GM11168 (cell line): ENCODE results near the gene BTBD8.

Experiments
- in situ Hi-C: fragments of 300-500 bp; cut with MboI; formaldehyde crosslinking; loops from one replicate; pipeline ENCODE4 v1.12.0; 2022; ENCODE audit warnings: low sequenced_read_pairs; ENCODE audit not compliant: unreplicated experiment

The BTBD8 gene

DNA sequence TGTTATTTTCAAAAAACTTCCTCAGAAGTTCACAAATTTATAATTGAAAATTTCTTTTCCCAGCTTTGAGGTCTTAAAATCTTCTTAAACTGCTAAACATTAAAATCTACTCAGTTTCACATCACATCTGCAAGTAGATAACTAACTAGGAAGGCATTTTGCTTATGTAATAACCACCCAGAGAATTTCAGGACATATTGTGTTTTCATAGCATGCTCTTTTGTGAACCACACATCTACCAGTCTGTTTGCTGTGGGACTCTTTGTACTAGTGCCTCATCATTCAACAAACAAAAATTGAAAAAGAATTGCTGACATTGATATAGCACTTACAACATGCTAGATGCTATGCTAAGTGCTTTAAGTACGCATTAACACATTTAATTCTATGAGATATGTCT lies 105.9 kb downstream of the BTBD8 start:
- in situ Hi-C loops, result no loop called here

DNA sequence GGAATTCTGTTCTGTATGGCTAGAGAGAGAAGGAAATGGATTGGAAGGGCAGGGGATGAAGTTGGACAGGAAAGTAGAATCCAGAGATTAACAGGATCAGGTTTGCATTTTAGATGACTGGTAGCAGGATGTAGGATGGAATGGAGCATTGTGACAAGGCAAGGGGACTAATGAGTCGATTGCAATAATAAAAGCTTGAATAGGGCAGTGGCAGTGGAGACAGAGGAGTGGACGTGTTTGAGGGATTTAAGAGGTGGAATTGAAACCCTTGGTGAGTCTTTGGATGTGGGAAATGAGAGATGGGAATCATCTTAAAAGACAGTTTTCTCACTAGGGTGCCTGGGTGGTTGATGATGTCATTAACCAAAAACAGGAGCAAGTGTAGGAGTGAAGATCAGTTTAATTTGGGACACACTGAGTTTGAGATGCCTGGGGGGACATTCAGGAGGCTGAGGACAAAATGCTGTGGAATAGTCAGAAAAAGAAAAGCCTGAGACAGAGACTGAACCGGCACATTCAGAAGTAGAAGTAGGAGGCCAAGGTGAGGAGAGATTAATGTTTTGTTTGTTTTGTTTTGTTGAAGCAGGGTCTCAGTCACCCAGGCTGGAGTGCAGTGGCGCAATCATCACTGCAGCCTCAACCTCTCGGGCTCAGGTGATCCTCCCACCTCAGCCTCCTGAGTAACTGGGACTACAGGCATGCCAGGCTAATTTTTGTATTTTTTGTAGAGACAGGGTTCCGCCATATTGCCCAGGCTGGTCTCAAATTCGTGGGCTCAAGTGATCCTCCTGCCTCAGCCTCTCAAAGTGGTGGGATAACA lies 108.5 kb downstream of the BTBD8 start:
- in situ Hi-C loops, result no loop called here

DNA sequence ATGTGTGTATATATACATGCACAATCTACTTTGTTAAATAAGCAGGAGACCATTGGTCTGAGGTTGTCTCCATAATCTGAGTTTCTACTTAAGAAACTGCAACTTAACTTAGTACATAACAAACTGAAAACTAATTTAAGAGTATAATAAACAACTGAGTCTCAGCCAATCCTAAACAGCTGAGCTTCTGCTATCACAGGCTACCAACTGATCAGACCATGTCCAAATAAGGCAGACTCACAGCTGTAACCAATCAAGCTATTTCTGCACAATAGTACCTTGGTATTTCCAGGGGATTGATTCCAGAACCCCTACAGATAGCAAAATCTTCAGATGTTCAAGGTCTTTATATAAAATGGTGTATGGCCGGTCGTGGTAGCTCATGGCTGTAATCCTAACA lies 111.6 kb downstream of the BTBD8 start:
- in situ Hi-C loops, result no loop called here

DNA sequence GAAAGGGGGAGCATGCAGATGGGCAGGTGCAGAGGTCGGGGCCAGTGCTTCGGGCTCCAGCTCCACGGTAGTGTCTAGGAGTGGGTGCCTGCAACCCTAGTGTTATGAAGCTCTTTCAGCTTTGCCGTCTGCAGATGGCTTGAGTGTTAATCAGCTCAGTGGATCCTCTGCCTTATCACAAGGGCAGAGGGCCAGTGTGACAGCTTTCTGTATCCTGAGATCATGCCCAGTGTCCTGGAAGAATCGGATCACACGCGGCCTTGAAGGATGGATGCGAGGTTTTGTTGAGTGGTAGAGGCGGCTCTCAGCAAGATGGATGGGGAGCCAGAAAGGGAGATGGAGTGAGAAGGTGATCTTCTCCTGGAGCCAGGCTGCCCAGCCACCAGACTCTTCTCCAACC lies 112.1 kb downstream of the BTBD8 start:
- in situ Hi-C loops, result no loop called here

DNA sequence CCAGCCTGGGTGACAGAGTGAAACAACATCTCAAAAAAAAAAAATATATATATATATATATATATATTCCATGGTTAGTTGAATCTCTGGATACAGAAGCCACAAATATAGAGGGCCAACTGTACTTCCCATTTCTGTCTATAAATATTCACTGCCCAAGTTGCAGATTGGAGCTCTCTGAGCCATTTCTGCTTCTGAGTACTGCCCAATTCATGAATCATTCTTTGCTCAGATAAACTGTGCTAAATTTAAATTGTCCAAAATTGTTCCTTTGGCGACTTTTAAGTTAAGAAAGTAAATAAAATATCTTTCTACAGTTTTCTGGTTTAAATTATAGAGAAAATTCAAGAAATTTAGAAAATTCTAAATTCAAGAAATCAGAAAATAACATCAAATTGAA lies 114.4 kb downstream of the BTBD8 start:
- in situ Hi-C loops, result no loop called here

DNA sequence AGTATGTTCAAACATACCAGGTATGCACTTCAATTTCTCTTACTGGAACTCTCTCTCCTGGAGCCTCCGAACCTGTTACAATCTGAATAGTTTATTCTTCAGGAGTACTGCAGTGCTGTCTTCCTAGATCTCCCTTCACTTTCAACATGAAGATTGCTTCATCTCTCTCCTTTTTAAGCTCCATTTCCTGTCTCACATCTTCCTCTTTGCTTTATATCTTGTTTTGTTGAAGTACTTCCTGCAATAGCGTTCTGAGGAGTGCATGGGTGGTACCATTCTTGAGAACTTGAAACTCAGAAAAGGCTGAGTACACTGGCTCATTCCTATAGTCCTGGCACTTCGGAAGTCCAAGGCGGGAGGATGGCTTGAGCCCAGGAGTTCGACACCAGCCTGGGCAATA lies 121.8 kb downstream of the BTBD8 start:
- in situ Hi-C loops, result no loop called here

DNA sequence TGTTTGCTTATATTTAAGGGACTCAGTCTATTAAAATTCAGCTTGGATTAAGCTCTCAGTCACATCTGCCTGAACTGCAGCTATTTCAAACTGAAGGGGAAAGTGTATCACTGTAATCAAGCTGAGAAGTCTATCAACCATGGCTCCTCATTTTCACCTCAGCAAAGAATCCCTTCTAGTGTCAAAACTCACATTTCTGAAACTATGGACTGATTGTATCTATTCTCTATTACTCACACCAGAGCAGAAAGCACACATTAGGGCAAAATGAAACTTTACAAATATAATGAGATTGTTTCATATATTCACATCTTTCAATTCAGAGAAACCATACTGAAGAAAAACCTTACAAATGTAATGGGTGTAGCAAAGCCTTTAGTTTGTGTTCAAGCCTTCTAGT lies 123.0 kb downstream of the BTBD8 start:
- in situ Hi-C loops, result no loop called here

DNA sequence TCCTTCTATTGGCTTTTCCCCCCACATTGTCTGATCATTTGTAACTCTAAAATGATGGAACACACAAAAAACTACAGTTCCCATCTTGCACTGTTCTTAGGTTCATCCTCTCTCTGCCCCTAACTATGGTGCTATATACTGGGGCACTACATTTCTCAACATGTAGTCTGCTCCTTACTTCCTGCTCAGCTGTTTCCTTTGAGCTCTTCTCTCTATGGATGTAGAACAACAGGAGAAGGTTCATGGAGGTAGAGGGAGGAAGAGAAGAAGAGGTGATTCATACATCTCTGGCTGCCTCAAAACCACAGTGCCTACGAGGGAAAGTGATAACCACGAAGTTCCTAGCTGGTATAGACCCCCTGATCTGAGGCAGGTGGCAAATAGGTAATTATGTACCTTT lies 130.6 kb downstream of the BTBD8 start:
- in situ Hi-C loops, result no loop called here

DNA sequence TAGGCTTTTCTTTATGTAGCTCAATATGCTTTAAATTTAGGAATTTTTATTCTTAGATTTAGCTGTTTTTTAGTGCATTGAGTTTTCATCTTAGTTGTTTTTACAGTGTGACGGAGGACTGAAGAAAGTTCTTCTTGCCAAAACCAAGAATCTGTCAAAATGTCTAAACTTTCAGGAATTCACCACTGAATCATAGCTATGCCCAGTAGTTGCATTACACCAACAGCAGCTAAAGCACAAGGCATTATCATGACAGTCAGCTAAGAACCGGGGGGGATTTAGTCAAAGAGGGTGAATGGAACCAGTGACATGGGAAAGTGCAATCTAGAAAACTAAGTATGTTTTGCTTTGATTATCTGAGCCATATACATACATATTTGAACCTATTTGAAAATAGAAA lies 131.0 kb downstream of the BTBD8 start:
- in situ Hi-C loops, result no loop called here

DNA sequence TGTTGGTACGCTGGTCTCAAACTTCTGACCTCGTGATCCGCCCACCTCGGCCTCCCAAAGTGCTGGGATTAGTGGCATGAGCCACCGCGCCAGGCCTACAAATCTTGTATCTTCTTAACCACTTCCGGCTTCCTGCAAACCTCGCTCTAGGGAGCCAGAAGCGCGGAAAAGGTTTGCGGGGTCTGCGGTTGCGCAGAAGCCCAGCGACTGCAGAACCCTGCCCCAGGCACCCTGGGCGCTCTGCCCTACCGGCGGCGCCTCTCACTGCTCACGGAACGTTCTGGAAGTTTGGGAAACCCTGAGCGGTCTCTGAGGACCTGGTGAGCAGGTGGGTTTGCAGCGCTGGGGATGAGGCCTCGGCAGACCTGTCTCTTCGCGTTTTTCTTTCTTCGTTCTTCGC lies 137.6 kb downstream of the BTBD8 start, which contains the start of gene C1orf146:
C1orf146 (plus strand) TSS at position 195 of the 400 bp plus-strand sequence. CDS start 13,506 bp downstream, outside the sequence.
- in situ Hi-C loops, result no loop called here

DNA sequence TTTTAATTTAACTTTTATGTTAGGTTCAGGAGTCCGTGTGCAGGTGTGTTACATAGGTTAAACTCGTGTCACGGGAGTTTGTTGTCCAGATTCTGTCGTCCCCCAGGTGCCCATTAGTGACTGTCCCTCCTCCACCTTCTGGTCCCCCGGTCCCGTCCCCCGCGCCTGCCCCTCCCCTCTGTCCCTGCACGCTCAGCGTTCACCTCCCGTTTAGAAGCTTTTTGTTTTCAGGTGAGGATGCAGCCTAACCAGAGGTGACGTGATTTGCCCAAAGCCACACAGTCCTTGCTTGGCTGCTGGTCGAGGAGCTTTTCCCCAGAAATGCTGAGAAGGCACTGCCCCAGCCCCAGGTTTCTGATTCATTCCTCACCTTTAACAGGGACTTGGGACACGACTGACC lies 138.4 kb downstream of the BTBD8 start:
- in situ Hi-C loops, result no loop called here

DNA sequence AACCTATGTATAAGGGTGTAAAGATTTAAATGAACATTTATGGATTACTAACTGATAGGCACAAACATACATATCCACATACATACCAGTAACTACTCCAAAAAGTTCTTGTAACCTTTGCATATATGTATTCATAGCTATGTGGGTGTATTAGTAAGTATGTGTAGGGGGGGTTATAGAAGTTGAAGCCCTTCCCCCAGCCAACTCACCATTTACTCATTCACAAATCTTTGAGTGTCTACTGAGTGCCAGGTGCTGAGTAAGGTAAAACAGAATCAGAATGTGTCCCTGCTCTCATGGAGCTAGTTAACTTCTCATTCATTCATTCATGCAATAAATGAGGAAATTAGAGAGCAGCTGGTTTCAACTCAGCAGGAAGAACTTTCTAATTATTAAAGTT lies 138.9 kb downstream of the BTBD8 start:
- in situ Hi-C loops, result no loop called here

DNA sequence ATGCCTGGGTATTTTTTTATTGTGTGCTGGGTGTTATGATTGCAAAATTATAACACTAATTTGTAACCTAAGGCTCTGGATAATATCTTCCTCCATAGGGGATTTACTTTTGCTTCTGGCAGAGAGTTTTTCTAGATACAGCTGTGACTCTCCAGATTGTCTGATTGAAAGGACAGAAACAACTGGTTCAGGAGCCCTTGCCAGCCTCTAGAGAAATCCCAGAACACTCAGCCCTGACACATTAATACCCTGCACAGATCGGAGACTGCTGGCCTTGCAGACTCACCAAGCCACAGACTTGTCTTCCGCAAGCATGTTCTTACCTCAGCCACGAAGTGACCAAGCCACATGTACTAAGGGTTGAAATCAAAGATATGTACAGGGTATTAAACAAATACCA lies 148.3 kb downstream of the BTBD8 start:
- in situ Hi-C loops, result no loop called here

DNA sequence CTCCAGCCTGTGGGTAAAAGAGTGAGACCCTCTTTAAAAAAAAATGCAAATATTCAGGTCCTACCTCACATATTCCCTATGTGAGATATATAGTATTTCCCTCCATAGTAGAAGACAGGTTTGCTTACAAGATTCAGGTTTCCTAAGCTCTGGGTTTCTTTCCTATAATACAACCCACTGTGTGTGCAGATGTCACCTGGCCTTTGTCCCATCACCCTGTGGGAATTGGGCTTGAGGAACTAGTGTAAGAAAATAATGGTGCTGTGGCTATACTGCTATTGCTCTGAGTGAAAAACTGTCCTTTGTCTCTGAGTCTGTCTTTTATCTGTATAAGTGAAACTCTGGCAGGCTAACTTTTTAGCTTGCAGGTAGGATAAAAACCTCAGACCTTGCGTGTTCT lies 150.6 kb downstream of the BTBD8 start:
- in situ Hi-C loops, result no loop called here
